GM12878 (cell line): ENCODE data around the gene TINCR. TPM values are rescaled to one million over a fixed set of nuclear protein-coding genes. Genes with fewer than 3 reads are reported as not detected.

ENCODE experiments used
- ATAC-seq: fragments of 200-7000 bp; cut with Tn5 transposase; 3 replicates; pipeline ENCODE4 v1.9.1; 2020; ENCODE audit warnings: mild to moderate bottlenecking, moderate library complexity
- BruUV-seq: library from RNA; stranded (reverse); fragments of 400-500 nt; replicated peaks from 2 replicates; lab custom pipeline; 2021; lab: Mats Ljungman, UMichigan
- CTCF ChIA-PET: fragments of 300-600 bp; sonication (Branson Sonifier 250); formaldehyde crosslinking; extraction: SDS; loops from one replicate; lab custom pipeline; 2021; ENCODE audit warnings: inconsistent platforms; lab: Yijun Ruan, JAX
- POLR2A ChIA-PET: fragments of 350-600 bp; formaldehyde crosslinking; extraction: SDS; loops from one replicate; lab custom pipeline; 2021; ENCODE audit warnings: inconsistent platforms; lab: Charles Lee
- RAD21 ChIA-PET: fragments of 300-600 bp; sonication (Branson Sonifier 250); formaldehyde crosslinking; loops from one replicate; lab custom pipeline; 2023; ENCODE audit warnings: antibody characterized with exemption; ENCODE audit not compliant: unreplicated experiment; lab: Charles Lee
- SMC1A ChIA-PET: fragments of 300-600 bp; sonication (Branson Sonifier 250); formaldehyde crosslinking; loops from one replicate; lab custom pipeline; 2023; ENCODE audit not compliant: unreplicated experiment, uncharacterized antibody; lab: Charles Lee
- DNase-seq: peaks from one replicate; pipeline ENCODE4 v3.0.0-alpha.2; 2011; ENCODE audit warnings: low read depth, low spot score
- FAIRE-seq: peaks from 3 replicates; lab custom pipeline; 2011; peaks lifted over from hg19 to GRCh38; lab: Jason Lieb, UNC
- H2AFZ ChIP-seq: 2 replicates; pipeline ENCODE4 v1.6.0; 2011; ENCODE audit warnings: low read depth, low read length, control low read depth; ENCODE audit not compliant: control insufficient read depth
- H3K27ac ChIP-seq: 2 replicates; pipeline ENCODE4 v1.5.1; 2011; ENCODE audit warnings: control low read depth; ENCODE audit not compliant: control insufficient read depth, insufficient read depth
- H3K27me3 ChIP-seq, 2 experiments: replicated peaks in 1 of 2; 2 replicates each; pipeline versions ENCODE4 v1.6.0 to v1.6.1; 2011; ENCODE audit warnings: low read length in 1 of 2; ENCODE audit not compliant: control insufficient read depth in 2 of 2, insufficient read depth in 2 of 2
- H3K36me3 ChIP-seq, 2 experiments: 2 replicates each; pipeline ENCODE4 v1.5.1; 2011; ENCODE audit warnings: low read length in 1 of 2; ENCODE audit not compliant: control insufficient read depth in 2 of 2, insufficient read depth in 2 of 2
- H3K4me1 ChIP-seq: 2 replicates; pipeline ENCODE4 v1.6.1; 2011; ENCODE audit warnings: mild to moderate bottlenecking, low read length, moderate library complexity, mixed read lengths; ENCODE audit not compliant: control insufficient read depth, insufficient read depth
- H3K4me2 ChIP-seq: 2 replicates; pipeline ENCODE4 v1.6.0; 2011; ENCODE audit warnings: control low read depth; ENCODE audit not compliant: control insufficient read depth, insufficient read depth
- H3K4me3 ChIP-seq: fragments of 200-600 bp; sonication (generic); 2 replicates; pipeline ENCODE4 v1.5.1; 2016
- H3K79me2 ChIP-seq: 2 replicates; pipeline ENCODE4 v1.6.0; 2011; ENCODE audit warnings: low read length; ENCODE audit not compliant: control insufficient read depth, insufficient read depth
- H3K9ac ChIP-seq: 2 replicates; pipeline ENCODE4 v1.8.0; 2011; ENCODE audit warnings: low read length, control low read depth, mixed read lengths; ENCODE audit not compliant: control insufficient read depth, insufficient read depth
- H3K9me3 ChIP-seq: replicated peaks from 3 replicates; pipeline ENCODE4 v1.5.1; 2011; ENCODE audit warnings: mild to moderate bottlenecking, low read length; ENCODE audit not compliant: control insufficient read depth, insufficient read depth
- H4K20me1 ChIP-seq: 2 replicates; pipeline ENCODE4 v1.6.0; 2011; ENCODE audit not compliant: control insufficient read depth, insufficient read depth
- EED ChIP-seq: sonication (generic); IDR thresholded peaks from 2 replicates; pipeline ENCODE4 v1.6.1; 2016; ENCODE audit warnings: antibody characterized with exemption, low read depth
- ESRRA ChIP-seq: IDR thresholded peaks from 2 replicates; pipeline ENCODE4 v1.6.1; 2012; ENCODE audit warnings: mild to moderate bottlenecking, low read length, improper control_type of control experiment
- HCFC1 ChIP-seq: fragments of 150-350 bp; IDR thresholded peaks from 2 replicates; pipeline ENCODE4 v1.6.1; 2014; ENCODE audit warnings: low read length
- HSF1 ChIP-seq: fragments of 150-350 bp; IDR thresholded peaks from 2 replicates; pipeline ENCODE4 v1.6.1; 2014; ENCODE audit warnings: mild to moderate bottlenecking, low read depth, low read length
- IRF5 ChIP-seq: fragments of 450-650 bp; IDR thresholded peaks from 2 replicates; pipeline ENCODE4 v1.6.1; 2017; ENCODE audit warnings: borderline replicate concordance
- MTA2 ChIP-seq: fragments of 450-650 bp; IDR thresholded peaks from 2 replicates; pipeline ENCODE4 v1.6.1; 2016; ENCODE audit warnings: low read depth, mild to moderate bottlenecking, moderate library complexity
- MYC ChIP-seq: IDR thresholded peaks from 2 replicates; pipeline ENCODE4 v1.6.1; 2011; ENCODE audit warnings: mild to moderate bottlenecking, low read length, moderate library complexity, inconsistent platforms; ENCODE audit not compliant: insufficient read depth, insufficient replicate concordance, insufficient read length, severe bottlenecking
- NFXL1 ChIP-seq: fragments of 450-650 bp; IDR thresholded peaks from 2 replicates; pipeline ENCODE4 v1.6.1; 2017; ENCODE audit warnings: antibody characterized with exemption, mild to moderate bottlenecking, borderline replicate concordance
- NR2C2 ChIP-seq: IDR thresholded peaks from 2 replicates; pipeline ENCODE4 v1.6.1; 2011; ENCODE audit warnings: borderline replicate concordance, low read depth; ENCODE audit not compliant: control insufficient read depth, insufficient read length
- PML ChIP-seq: IDR thresholded peaks from 2 replicates; pipeline ENCODE4 v1.6.1; 2012; ENCODE audit warnings: low read length, inconsistent platforms
- POLR2A ChIP-seq: IDR thresholded peaks from 2 replicates; pipeline ENCODE4 v1.6.1; 2011; ENCODE audit warnings: low read depth, mild to moderate bottlenecking, low read length
- RELA ChIP-seq: fragments of 450-650 bp; IDR thresholded peaks from 2 replicates; pipeline ENCODE4 v1.8.0; 2014; ENCODE audit warnings: borderline replicate concordance; ENCODE audit not compliant: partially characterized antibody
- SIX5 ChIP-seq: IDR thresholded peaks from 2 replicates; pipeline ENCODE4 v1.6.1; 2011; ENCODE audit warnings: mild to moderate bottlenecking, low read depth, low read length, moderate library complexity; ENCODE audit not compliant: severe bottlenecking
- SMARCA5 ChIP-seq: fragments of 450-650 bp; IDR thresholded peaks from 2 replicates; pipeline ENCODE4 v1.6.1; 2017; ENCODE audit warnings: mild to moderate bottlenecking
- SP1 ChIP-seq: IDR thresholded peaks from one replicate; pipeline ENCODE4 v1.6.1; 2011; ENCODE audit warnings: low read depth, low read length
- TCF12 ChIP-seq: IDR thresholded peaks from 2 replicates; pipeline ENCODE4 v1.6.1; 2011; ENCODE audit warnings: low read depth, mild to moderate bottlenecking, low read length
- TCF7 ChIP-seq: IDR thresholded peaks from 2 replicates; pipeline ENCODE4 v1.6.1; 2014; ENCODE audit warnings: antibody characterized with exemption, borderline replicate concordance
- ZNF274 ChIP-seq: IDR thresholded peaks from one replicate; pipeline ENCODE4 v1.8.0; 2011; ENCODE audit not compliant: insufficient read length, insufficient read depth
- ZSCAN29 ChIP-seq: fragments of 450-650 bp; IDR thresholded peaks from 2 replicates; pipeline ENCODE4 v1.6.1; 2017; ENCODE audit warnings: mild to moderate bottlenecking, moderate library complexity
- ZZZ3 ChIP-seq: IDR thresholded peaks from 2 replicates; pipeline ENCODE4 v1.6.1; 2011; ENCODE audit warnings: low read depth; ENCODE audit not compliant: control insufficient read depth, insufficient read length
- WGBS: methylation state at CpG from one replicate; pipeline ENCODE4 v1.1.6; 2016; ENCODE audit warnings: low lambda C conversion rate; ENCODE audit not compliant: insufficient replicate concordance, insufficient coverage; ENCODE audit errors: missing lambda C conversion rate; 5-methylcytosine and 5-hydroxymethylcytosine counted together
- in situ Hi-C: fragments of 300-500 bp; cut with MboI; formaldehyde crosslinking; loops from 9 replicates; pipeline ENCODE4 v1.14.3; 2018; ENCODE audit warnings: mixed read lengths
- intact Hi-C: fragments of 100-400 bp; cut with micrococcal nuclease; formaldehyde crosslinking; loops from one replicate; pipeline ENCODE4 v1.14.2; 2022; ENCODE audit not compliant: unreplicated experiment
- polyA plus RNA-seq, 11 experiments: library from polyadenylated mRNA; depleted of rRNA in 4 of 11; unstranded in 6 of 11; stranded (reverse) in 5 of 11; fragments of >200 nt; fragmentation: Nextera tagmentation in 4 of 11; fragmentation: Illumina TruSeq in 1 of 11; extraction: Ambion mirVana in 4 of 11; extraction: Trizol in 1 of 11; gene quantifications; 1 replicate in 1 of 11; 2 replicates in 10 of 11; pipeline versions ENCODE4 v1.2.1 to v1.2.3, GENCODE V29; 2011 to 2016; ENCODE audit warnings: inconsistent platforms in 2 of 11, missing spikeins in 2 of 11, low read depth in 1 of 11
- total RNA-seq, 4 experiments: library from RNA; depleted of rRNA in 3 of 4; stranded (reverse); fragments of >200 nt in 3 of 4; fragmentation: Illumina TruSeq in 1 of 4; extraction: Trizol in 1 of 4; gene quantifications; 2 replicates each; pipeline versions ENCODE4 v1.2.1 to v1.2.3, GENCODE V29; 2013 to 2021

TINCR gene
- total and polyA plus RNA-seq, 10 of the 15 experiments (the other 5 are each of a cell fraction or from before 2014, with no cell fraction given) = 0.02 to 0.36 (median 0.06) TPM; not detected in 3

- Histone ChIP-seq H3K27me3 (no peaks in the 10 kb centered on the region), H3K9me3 (no peaks in the 10 kb centered on the region; the same call in 2 of the 3 replicates), H3K9ac (no peak overlapping the region), H3K36me3 (no peaks in the 10 kb centered on the region), H3K27ac (no peak overlapping the region), H3K4me3 (no peak overlapping the region), H3K4me2 (no peak overlapping the region), H3K79me2 (no peaks in the 10 kb centered on the region), H3K4me1 (no peaks in the 10 kb centered on the region), H2AFZ (no peak overlapping the region), H4K20me1 (no peaks in the 10 kb centered on the region)
- BruUV-seq = no TSS peak
- DNase-seq = no peak
- ChIA-PET CTCF (no interaction called here), POLR2A (no interaction called here), SMC1A (no interaction called here), RAD21 (no interaction called here)
- no peak for ATAC-seq
- in situ Hi-C loops (no loop called here), intact Hi-C loops (no loop called here)
- no peak for FAIRE-seq
- TF ChIP-seq RELA = no peak
- 38% methylated on average over 19 of the region's 19 CpGs for WGBS
Observed at GRCh38 chr19:5560156-5560555, 7.6 kb downstream of the TINCR start.

GRCh38 chr19:5559804-5560133 lies 8.0 kb downstream of the TINCR start:
- 38% methylated on average over 3 of the region's 3 CpGs for WGBS
- no peaks in the 10 kb centered on the region for H3K27me3 ChIP-seq
- no peak overlapping the region for H3K4me2 ChIP-seq
- no peaks in the 10 kb centered on the region for H3K36me3 ChIP-seq
- H3K27ac ChIP-seq = no peak overlapping the region
- ATAC-seq (no peak), FAIRE-seq (no peak), DNase-seq (no peak)
- RAD21 ChIA-PET = no interaction called here
- H2AFZ ChIP-seq = no peak overlapping the region
- POLR2A ChIA-PET = no interaction called here
- no peak overlapping the region for H3K9ac ChIP-seq
- intact Hi-C loops = no loop called here
- H3K4me1 ChIP-seq = no peaks in the 10 kb centered on the region
- SMC1A ChIA-PET = no interaction called here
- no peaks in the 10 kb centered on the region for H4K20me1 ChIP-seq
- no peaks in the 10 kb centered on the region; the same call in 2 of the 3 replicates for H3K9me3 ChIP-seq
- no peak overlapping the region for H3K4me3 ChIP-seq
- in situ Hi-C loops = no loop called here
- no TSS peak for BruUV-seq
- no peaks in the 10 kb centered on the region for H3K79me2 ChIP-seq
- CTCF ChIA-PET = no interaction called here
- no peak for TF ChIP-seq SIX5
- no peak for TF ChIP-seq NFXL1
- no peak for TF ChIP-seq SMARCA5
- TF ChIP-seq MTA2 = no peak
- no peak for TF ChIP-seq ZZZ3
- TF ChIP-seq PML = no peak
- no peak for TF ChIP-seq EED
- TF ChIP-seq IRF5 = no peak
- no peak for TF ChIP-seq ESRRA
- no peak for TF ChIP-seq ZNF274
- no peak for TF ChIP-seq NR2C2
- no peak for TF ChIP-seq MYC
- TF ChIP-seq SP1 = no peak
- no peak for TF ChIP-seq HSF1
- TF ChIP-seq ZSCAN29 = no peak
- TF ChIP-seq TCF7 = no peak
- TF ChIP-seq POLR2A = no peak
- TF ChIP-seq TCF12 = no peak
- TF ChIP-seq HCFC1 = no peak
